Activated T-cell treated with anti-CD3 and anti-CD28 coated beads, Interleukin-2, amount 50 U/mL, for 24 hours (primary cell): ENCODE results near the gene P4HB.

ENCODE experiments used
- DNase-seq: peaks from one replicate; pipeline ENCODE4 v3.0.0-alpha.2; 2020
- H3K27ac Mint-ChIP-seq: 2 replicates; pipeline ENCODE4 v1.8.0; 2020; ENCODE audit warnings: mild to moderate bottlenecking, mixed read lengths
- H3K27me3 Mint-ChIP-seq: 2 replicates; pipeline ENCODE4 v1.8.0; 2020; ENCODE audit warnings: mixed read lengths
- H3K36me3 Mint-ChIP-seq: 2 replicates; pipeline ENCODE4 v1.8.0; 2020; ENCODE audit warnings: low read depth, mixed read lengths
- H3K4me1 Mint-ChIP-seq: 2 replicates; pipeline ENCODE4 v1.8.0; 2020; ENCODE audit warnings: low read depth, mixed read lengths
- H3K4me3 Mint-ChIP-seq: 2 replicates; pipeline ENCODE4 v1.8.0; 2020; ENCODE audit warnings: mild to moderate bottlenecking, moderate library complexity, mixed read lengths
- H3K9me3 Mint-ChIP-seq: 2 replicates; pipeline ENCODE4 v1.8.0; 2020; ENCODE audit warnings: mixed read lengths

The P4HB gene

DNA sequence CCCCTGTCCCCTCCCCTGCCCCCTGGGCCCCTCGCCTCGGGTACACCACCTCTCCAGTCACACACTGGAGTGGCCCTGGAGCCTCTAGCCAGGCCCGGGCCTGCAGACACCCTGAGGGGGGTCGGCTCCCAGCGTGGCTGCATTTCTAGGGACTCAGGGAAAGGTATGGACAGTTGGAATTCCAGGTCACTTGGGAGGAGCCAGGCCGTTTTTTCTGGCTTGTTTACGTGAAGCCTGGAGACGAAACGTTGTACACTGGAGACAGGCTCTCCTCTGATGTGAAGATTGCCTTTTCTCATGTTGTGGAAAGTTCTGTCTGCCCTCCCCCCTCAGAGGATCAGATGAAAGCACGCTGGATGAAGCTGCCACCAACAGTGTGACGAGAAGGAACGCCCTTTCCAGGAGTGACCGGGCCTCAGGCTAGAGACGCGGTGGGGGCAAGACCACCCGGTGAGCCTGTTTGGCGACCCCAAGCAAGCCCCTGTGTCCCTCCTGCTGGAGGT, 21.5 kb downstream of the P4HB start:
- Mint-ChIP-seq H3K27me3 (no peaks in the 10 kb centered on the region), H3K9me3 (no peaks in the 10 kb centered on the region), H3K36me3 (peaks cover 29% of the 10 kb centered on the region), H3K4me3 (no peak overlapping the region), H3K4me1 (peaks cover 2% of the 10 kb centered on the region), H3K27ac (no peak overlapping the region)
- no peak for DNase-seq

DNA sequence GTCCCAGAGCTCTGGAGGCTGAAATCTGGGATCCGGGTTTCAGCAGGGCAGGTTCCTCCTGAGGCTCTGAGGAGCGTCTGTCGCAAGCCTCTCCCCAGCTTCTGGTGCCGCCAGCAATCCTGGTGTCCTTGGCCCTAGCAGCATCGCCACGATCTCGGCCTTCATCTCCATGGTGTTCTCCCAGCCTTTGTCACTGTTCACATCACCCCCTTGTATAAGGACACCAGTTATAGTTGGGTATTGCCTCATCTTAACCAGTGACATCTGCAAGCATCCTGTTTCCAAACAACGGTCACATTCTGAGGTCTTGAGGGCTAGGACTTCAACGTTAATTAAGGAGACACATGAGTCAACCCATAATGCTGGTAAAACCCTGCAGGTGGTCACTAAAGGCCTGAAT, 22.7 kb downstream of the P4HB start:
- H3K27me3 Mint-ChIP-seq = no peaks in the 10 kb centered on the region
- peaks cover 4% of the 10 kb centered on the region for H3K4me1 Mint-ChIP-seq
- no peak overlapping the region for H3K4me3 Mint-ChIP-seq
- DNase-seq = no peak
- H3K27ac Mint-ChIP-seq = no peak overlapping the region
- H3K9me3 Mint-ChIP-seq = no peaks in the 10 kb centered on the region
- H3K36me3 Mint-ChIP-seq = peaks cover 20% of the 10 kb centered on the region

DNA sequence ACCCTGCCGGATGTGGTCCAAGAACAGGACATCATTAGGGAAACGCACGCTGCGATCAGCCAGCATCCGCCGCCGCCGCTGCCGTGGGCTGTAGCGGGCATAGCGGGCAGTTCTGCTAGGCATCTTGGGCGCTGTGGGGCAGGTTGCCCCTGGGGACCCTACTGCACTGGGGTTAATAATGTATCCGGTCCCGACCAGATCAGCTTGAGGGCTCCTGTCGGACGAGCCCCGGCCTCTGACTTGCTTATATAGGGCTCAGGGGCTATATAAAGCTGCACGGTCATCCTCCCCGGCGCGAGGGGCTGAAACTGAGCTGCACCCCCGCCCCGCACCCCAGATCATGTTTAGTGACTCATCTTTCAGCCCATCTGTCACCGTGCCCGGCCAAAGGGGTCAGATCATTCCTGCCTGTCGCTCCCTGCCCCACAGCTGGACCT, 25.5 kb downstream of the P4HB start, which contains the start of gene PPP1R27:
Gene PPP1R27, minus strand, starts transcription at position 220 of the 437 bp plus-strand sequence. Its CDS starts 97 bp downstream, at position 123.
- Mint-ChIP-seq H3K27ac (peak within 1 kb of the TSS; percentile 94), H3K4me1 (peaks cover 24% of the 10 kb centered on the region), H3K9me3 (no peaks in the 10 kb centered on the region), H3K27me3 (no peaks in the 10 kb centered on the region), H3K4me3 (peak within 1 kb of the TSS; percentile 88), H3K36me3 (peaks cover 25% of the 10 kb centered on the region)
- DNase-seq = no peak

DNA sequence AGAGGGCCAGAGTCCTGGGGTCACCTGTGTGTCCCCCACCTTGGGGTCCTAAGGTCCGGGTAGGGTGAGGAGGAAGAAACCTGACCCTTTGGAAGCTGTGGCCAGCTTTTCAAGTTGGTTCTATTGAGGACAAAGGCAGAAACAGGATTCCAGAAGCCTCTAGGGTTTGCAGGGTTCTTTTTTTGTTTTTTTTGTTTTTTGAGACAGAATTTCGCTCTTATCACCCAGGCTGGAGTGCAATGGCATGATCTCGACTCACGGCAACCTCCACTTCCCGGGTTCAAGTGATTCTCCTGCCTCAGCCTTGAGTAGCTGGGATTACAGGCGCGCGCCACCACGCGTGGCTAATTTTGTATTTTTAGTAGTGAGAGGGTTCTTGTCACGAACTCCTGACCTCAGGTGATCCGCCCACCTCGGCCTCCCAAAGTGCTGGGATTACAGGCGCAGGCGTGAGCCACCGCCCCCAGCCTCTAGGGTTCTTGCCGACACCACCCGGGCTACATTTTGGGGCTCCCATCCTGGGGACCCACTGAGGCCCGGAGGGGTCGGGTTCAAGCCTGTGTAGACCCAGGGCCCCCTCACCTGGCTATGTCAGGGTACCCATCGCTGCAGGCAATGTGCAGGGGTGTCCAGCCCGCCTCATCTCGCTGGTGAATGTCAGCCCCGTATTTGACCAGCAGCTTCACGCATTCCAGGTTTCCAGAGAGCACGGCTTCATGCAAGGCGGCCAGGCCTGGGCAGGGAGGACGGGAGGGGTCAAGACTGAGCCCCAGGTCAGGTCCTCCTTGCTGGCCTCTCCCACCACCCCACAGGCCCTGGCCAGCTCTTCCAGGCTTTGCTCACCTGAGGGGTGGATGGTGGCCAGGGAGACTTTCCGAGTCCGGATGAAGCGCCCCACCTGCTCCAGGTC, 26.2 kb downstream of the P4HB start:
- peak overlapping the region; percentile 94 for H3K27ac Mint-ChIP-seq
- peak overlapping the region; percentile 88 for H3K4me3 Mint-ChIP-seq
- H3K27me3 Mint-ChIP-seq = no peaks in the 10 kb centered on the region
- peaks cover 30% of the 10 kb centered on the region for H3K4me1 Mint-ChIP-seq
- DNase-seq = no peak
- peaks cover 30% of the 10 kb centered on the region for H3K36me3 Mint-ChIP-seq
- no peaks in the 10 kb centered on the region for H3K9me3 Mint-ChIP-seq

DNA sequence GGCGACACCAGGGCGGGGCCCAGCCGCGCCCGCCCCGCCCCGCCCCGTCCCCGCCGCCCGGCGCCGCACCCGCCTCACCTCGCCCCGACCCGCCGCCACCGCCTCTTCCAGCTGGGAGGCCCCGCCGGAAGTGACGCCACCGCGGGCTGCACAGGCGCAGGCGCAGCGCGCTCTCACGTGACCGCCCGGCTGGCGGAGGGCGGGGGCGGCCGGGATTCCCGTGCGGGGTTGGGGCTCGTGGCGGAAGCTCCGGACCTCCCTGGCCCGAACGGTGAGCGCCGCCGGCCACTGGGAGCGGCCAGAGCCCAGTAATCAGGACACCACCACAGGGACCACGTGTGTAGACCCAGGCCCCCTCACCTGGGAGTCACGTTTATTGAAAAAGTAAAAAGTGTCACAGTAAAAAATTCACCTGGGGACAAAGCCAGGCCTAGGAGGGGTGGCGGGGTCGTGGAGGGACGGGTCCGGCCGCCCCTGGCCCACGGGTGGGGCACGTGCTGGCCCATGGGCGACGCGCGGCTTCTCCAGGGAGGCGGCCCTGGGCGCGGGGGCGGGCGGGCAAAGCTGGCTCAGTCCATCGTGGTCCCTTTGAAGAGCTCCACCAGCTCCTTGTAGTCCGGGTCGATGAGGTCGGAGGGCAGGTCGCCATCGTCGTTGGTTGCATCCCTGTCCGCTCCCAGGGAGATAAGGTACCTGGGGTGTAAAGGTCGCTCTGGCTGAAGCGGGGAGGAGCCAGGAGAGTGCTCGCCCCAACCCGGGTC, 27.0 kb downstream of the P4HB start, which contains the start of gene MCRIP1:
Gene MCRIP1, minus strand, starts transcription at position 132 of the 761 bp plus-strand sequence. CDS start 8,785 bp downstream, outside the sequence.
- H3K27me3 Mint-ChIP-seq = no peaks in the 10 kb centered on the region
- peaks cover 33% of the 10 kb centered on the region for H3K4me1 Mint-ChIP-seq
- peak within 1 kb of the TSS; percentile 96 for H3K27ac Mint-ChIP-seq
- peaks cover 30% of the 10 kb centered on the region for H3K36me3 Mint-ChIP-seq
- no peaks in the 10 kb centered on the region for H3K9me3 Mint-ChIP-seq
- peak within 1 kb of the TSS; percentile 92 for H3K4me3 Mint-ChIP-seq
- DNase-seq = peak; percentile 98

DNA sequence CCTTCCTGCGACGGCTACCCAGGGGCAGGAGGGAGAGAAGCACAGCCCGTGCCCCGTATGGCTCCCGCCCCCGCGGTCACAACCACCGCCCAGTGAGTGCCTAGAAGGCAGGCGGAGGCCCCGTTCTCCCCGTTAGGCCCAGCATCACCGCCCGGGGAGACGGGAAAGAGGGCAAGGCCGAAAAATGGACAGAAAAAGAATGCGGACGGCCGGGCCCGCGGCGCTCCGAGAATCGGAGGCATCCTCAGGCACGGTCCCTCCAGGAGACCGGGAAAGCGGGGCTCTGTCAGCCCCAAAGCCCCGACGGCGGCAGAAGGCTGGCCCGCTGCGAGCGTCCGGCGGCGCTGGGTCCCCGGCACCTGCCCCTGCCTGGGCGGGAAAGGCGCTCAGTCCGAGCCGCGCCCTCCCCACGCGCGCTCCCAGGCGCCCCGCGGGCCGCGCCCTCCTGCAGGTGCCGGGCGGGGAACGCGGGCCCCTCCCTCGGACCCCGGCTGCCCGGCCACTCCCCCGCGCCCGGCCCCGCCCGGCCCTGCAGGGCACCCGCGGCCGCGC, 27.7 kb downstream of the P4HB start:
- Mint-ChIP-seq H3K27me3 (no peaks in the 10 kb centered on the region), H3K9me3 (no peaks in the 10 kb centered on the region), H3K4me3 (peak overlapping the region; percentile 92), H3K27ac (peak overlapping the region; percentile 96), H3K4me1 (peaks cover 34% of the 10 kb centered on the region), H3K36me3 (peaks cover 30% of the 10 kb centered on the region)
- no peak for DNase-seq

DNA sequence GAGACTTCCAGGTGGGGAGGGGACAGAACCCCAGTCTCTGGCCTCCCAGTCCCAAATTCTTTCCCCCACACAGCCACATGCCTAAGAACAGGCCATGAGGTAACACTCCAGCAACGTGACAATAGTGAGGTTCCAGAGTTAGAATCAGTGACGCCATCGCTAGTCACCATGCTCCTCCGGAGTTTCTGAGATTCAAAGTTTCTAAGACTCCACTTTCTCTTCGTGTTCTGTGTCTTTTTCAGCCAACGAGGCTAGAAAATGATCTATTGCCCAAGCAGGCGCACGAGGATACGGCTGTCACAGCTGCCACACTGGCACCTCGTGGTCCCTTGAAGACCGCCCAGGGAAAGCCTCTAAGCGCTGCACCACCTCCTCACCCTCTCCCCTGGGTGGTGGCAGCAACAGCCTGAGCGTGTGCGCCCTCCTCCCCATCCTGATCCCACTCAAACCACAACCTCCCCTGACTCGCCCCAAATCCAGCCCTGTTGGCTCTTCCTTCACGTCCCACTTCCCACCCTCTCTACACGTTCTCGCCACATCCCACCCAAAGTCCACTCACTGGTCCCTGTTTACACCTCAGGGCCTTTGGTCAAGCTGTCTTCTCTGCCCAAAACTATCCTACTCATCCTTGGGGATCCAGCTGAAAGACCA, 28.3 kb downstream of the P4HB start:
- no peaks in the 10 kb centered on the region for H3K9me3 Mint-ChIP-seq
- H3K36me3 Mint-ChIP-seq = peaks cover 30% of the 10 kb centered on the region
- peak overlapping the region; percentile 96 for H3K27ac Mint-ChIP-seq
- DNase-seq = peak; percentile 77
- peaks cover 34% of the 10 kb centered on the region for H3K4me1 Mint-ChIP-seq
- peak overlapping the region; percentile 92 for H3K4me3 Mint-ChIP-seq
- H3K27me3 Mint-ChIP-seq = no peaks in the 10 kb centered on the region

DNA sequence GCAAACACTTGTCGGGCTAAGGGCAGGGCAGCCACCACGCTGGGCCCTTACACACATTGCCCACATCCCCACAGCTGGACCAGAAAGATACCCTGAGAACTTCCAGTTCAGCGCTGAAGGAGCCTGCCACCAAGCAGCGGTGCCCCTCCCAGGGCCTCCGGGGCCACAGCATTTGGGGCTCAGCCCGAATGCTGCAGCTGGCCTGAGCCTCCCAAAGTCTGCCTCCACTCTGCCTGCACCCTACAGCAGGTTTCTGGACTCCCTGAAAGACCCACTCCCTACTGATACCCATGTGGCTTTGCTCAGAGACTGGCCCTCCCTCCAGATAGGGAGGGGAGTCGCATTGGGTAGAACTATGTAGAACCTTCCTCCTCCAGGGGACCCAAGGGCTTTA, 28.8 kb downstream of the P4HB start:
- Mint-ChIP-seq H3K4me1 (peaks cover 34% of the 10 kb centered on the region), H3K36me3 (peaks cover 30% of the 10 kb centered on the region), H3K9me3 (no peaks in the 10 kb centered on the region), H3K4me3 (peak overlapping the region; percentile 92), H3K27ac (peak overlapping the region; percentile 96), H3K27me3 (no peaks in the 10 kb centered on the region)
- peak; percentile 66 for DNase-seq

DNA sequence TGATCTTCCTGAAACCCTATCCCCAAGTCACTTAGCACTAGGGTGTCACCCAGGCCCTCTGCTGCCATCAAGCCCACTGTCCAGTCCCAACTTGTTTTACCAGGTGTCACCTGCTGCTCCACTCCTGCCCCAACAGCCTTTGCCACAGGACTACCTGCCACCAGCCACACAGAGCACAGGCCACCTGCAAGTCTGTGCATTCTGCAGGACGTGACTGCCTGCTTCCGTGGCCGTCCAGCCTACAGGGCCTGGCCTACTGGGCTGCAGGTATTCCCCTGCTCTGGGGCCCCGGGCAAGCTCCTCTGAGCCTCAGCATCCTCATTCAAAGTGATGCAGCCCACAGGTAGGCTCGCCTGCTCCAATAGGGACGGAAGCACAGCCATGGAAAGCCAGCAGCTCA, 30.5 kb downstream of the P4HB start:
- DNase-seq = no peak
- H3K4me3 Mint-ChIP-seq = no peak overlapping the region
- peak overlapping the region; percentile 20 for H3K27ac Mint-ChIP-seq
- H3K4me1 Mint-ChIP-seq = peaks cover 39% of the 10 kb centered on the region
- no peaks in the 10 kb centered on the region for H3K27me3 Mint-ChIP-seq
- H3K36me3 Mint-ChIP-seq = peaks cover 26% of the 10 kb centered on the region
- no peaks in the 10 kb centered on the region for H3K9me3 Mint-ChIP-seq

DNA sequence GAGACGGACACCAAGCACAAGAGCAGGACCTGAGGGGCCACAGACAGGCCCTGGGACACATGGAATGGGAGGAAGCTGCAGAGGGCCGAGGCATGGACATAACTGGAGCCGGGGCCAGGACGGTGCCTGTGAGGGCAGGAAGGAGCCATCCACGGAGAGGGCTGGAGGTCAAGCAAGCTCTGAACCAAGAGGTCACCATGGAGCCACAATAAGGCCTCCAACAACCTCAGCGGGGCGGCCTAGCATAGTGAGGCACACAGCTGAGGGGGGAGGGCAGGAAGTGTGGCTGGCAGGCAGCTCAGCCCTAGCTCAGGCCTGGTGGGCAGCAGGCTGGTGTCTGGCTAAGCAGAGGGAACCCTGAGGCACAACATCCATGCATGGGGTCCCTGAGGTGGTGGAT, 31.7 kb downstream of the P4HB start:
- Mint-ChIP-seq H3K4me1 (peaks cover 35% of the 10 kb centered on the region), H3K27ac (peak overlapping the region; percentile 55), H3K27me3 (no peaks in the 10 kb centered on the region), H3K9me3 (no peaks in the 10 kb centered on the region), H3K36me3 (peaks cover 27% of the 10 kb centered on the region), H3K4me3 (no peak overlapping the region)
- no peak for DNase-seq

DNA sequence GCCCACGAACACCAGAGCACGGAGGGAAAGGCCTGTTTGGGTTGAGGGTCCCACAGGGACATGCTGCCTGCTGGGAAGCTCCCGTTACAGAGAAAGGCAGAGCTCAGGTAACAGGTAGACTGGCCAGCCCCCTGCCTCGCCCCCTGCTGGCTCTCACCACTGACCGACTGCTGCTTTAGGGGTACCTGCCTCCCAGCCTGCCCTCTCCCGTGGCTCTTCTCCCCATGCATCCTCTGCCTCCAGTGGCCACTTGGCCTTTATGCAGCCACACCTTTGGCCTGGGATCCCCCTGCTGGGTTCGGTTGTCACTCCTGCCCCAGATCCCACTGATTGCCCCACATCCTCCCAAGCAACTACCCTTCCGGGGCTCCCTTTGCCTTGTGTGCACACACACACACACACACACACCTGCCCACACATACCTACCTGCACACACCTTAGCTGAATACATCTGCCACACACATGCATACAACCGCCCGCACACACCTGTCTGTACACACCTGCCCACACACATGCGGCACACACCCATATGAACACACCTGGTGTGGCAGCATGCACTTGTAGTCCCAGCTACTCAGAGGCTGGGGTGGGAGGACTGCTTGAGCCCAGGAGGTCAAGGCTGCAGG, 34.4 kb downstream of the P4HB start:
- no peak overlapping the region for H3K27ac Mint-ChIP-seq
- H3K9me3 Mint-ChIP-seq = no peaks in the 10 kb centered on the region
- no peak overlapping the region for H3K4me3 Mint-ChIP-seq
- H3K4me1 Mint-ChIP-seq = peaks cover 23% of the 10 kb centered on the region
- no peak for DNase-seq
- peaks cover 19% of the 10 kb centered on the region for H3K36me3 Mint-ChIP-seq
- no peaks in the 10 kb centered on the region for H3K27me3 Mint-ChIP-seq

DNA sequence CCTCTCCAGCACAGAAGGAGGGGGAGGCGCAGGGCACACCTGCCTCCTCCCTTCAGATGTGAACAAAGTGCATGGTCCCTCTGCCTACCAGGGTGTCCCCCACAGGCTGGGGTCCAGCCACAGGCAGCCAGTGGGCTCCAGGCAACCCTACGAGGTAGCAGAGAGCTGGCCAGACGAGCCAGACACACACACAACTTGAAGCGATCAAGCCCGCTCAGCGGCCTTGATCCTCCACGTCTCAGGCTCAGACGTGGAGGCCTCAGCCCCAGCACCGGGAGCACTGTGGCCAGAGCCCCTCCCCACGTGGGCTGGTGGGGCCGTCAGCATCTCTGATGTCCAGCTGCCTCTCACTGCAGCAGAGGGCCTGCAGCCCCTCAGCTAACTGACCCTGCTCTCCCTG, 35.7 kb downstream of the P4HB start:
- Mint-ChIP-seq H3K9me3 (no peaks in the 10 kb centered on the region), H3K36me3 (peaks cover 14% of the 10 kb centered on the region), H3K27ac (no peak overlapping the region), H3K27me3 (no peaks in the 10 kb centered on the region), H3K4me3 (no peak overlapping the region), H3K4me1 (peaks cover 14% of the 10 kb centered on the region)
- no peak for DNase-seq

DNA sequence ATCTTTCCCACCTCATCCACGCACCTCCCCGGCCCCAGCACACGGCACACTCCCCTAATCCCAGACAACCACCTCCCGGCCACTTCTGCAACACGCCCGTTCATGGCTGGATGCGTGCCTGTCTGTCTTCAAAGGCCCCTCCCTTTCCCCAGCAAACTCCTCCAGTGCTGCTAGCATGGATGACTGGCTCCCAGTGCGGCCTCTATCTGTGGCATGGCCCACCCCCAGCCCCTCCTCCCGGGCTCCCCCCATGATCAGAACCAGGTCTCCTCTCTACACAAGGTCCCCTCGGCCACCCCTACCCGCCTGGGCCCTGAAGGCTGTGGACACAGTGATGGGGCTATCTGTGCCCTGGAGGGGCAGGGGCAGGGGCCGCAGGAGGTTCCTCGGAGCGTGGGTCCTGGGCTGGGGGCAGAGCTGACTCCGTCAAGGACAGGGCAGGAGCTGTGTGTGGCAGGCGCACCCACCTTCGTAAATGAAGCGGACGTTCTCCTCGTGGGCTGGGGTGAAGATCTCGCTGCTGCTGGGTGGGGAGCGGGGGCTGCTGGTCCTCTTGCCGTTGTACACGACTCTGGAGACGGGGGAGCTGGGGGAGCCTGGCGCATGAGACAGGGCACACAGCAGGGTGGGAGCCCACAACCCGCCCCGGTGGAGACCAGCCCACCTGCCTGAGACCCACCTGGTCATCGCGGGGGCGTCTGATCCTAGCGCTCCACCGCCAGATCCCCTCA, 36.4 kb downstream of the P4HB start:
- DNase-seq = no peak
- Mint-ChIP-seq H3K36me3 (peaks cover 12% of the 10 kb centered on the region), H3K27ac (no peak overlapping the region), H3K27me3 (no peaks in the 10 kb centered on the region), H3K9me3 (no peaks in the 10 kb centered on the region), H3K4me1 (peaks cover 11% of the 10 kb centered on the region), H3K4me3 (no peak overlapping the region)
